Measurements from ENCODE around the gene PDZRN4. TPM values are rescaled to one million over a fixed set of nuclear protein-coding genes. Genes with fewer than 3 reads are reported as not detected.

The PDZRN4 gene
- total and polyA plus RNA-seq, 2 experiments from 2014 or later: 0.90 TPM; not detected in 1

- no peak for ATAC-seq
- H3K4me1 Mint-ChIP-seq: peaks cover 17% of the 10 kb centered on the region
- Histone ChIP-seq H3K4me1 (ENCODE audit: insufficient read depth) (peaks cover 8% of the 10 kb centered on the region; the same call in 1 of the 2 replicates), H3K27ac (ENCODE audit: low read depth) (no peak overlapping the region), H2AFZ (no peak overlapping the region), H3F3A (replicated peaks; ENCODE audit: low read depth) (no peaks in the 10 kb centered on the region), H3K9me2 (ENCODE audit: insufficient read depth) (no peaks in the 10 kb centered on the region), H3K36me3 (ENCODE audit: insufficient read depth) (no peaks in the 10 kb centered on the region), H3K79me2 (replicated peaks; ENCODE audit: insufficient read depth) (no peaks in the 10 kb centered on the region), H4K20me1 (replicated peaks; ENCODE audit: insufficient read depth) (no peaks in the 10 kb centered on the region), H3K4me3 (no peak overlapping the region), H3K27me3 (ENCODE audit: insufficient read depth) (no peaks in the 10 kb centered on the region), H3K4me2 (no peak overlapping the region)
- H3K9me3 Mint-ChIP-seq: no peaks in the 10 kb centered on the region
- no peak for TF ChIP-seq JUNB (IDR thresholded peaks at IDR 0.05; ENCODE audit: unreplicated experiment)
- TF ChIP-seq ZNF462 (CRISPR knock-in tag; IDR thresholded peaks at IDR 0.05): no peak
- no peak for TF ChIP-seq REST (IDR thresholded peaks at IDR 0.05; ENCODE audit: unreplicated experiment)
- no peak for TF ChIP-seq ZNF331 (CRISPR knock-in tag; IDR thresholded peaks at IDR 0.05; ENCODE audit: low read depth)
- no peak for TF ChIP-seq STAT1 (IDR thresholded peaks at IDR 0.05; ENCODE audit: unreplicated experiment)
- TF ChIP-seq CTCF (conservative IDR thresholded peaks at IDR 0.05; ENCODE audit: low read depth in 2 of 2): no peak
- no peak for TF ChIP-seq ETS1 (IDR thresholded peaks at IDR 0.05)
- no peak for TF ChIP-seq POLR2AphosphoS5 (IDR thresholded peaks at IDR 0.05; ENCODE audit: low read depth)
- no peak for TF ChIP-seq EZH2phosphoT487 (IDR thresholded peaks at IDR 0.05; ENCODE audit: unreplicated experiment)
- no peak for TF ChIP-seq CREB1 (CRISPR knock-in tag; IDR thresholded peaks at IDR 0.05; ENCODE audit: low read depth)
- DNase-seq (ENCODE audit: low spot score): no peak
- no peak overlapping the region for H3K4me3 Mint-ChIP-seq
- H3K27me3 Mint-ChIP-seq (ENCODE audit: insufficient read depth, low read depth, poor library complexity): peaks cover 3% of the 10 kb centered on the region
- H3K36me3 Mint-ChIP-seq (ENCODE audit: low read depth): no peaks in the 10 kb centered on the region
- H3K27ac Mint-ChIP-seq: no peak overlapping the region
Observed at GRCh38 chr12:41509271-41510055, 321.3 kb downstream of the PDZRN4 start.
